Caco-2 (cell line): Measurements from ENCODE around the gene IL15. TPM values are rescaled to one million over a fixed set of nuclear protein-coding genes. Genes with fewer than 3 reads are reported as not detected.
"Not testable (repeated sequence)": the region's sequence is repeated elsewhere in the genome, so short reads cannot be mapped to it uniquely, and the experiment has no call there.

Experiments
- BruUV-seq: library from RNA; stranded (reverse); fragments of 400-500 nt; replicated peaks from 2 replicates; lab custom pipeline; 2021; lab: Mats Ljungman, UMichigan
- CTCF ChIA-PET: fragments of 300-600 bp; sonication (Branson Sonifier 250); formaldehyde crosslinking; loops from one replicate; lab custom pipeline; 2022; ENCODE audit warnings: antibody characterized with exemption; lab: Charles Lee
- POLR2A ChIA-PET: fragments of 300-600 bp; sonication (Branson Sonifier 250); formaldehyde crosslinking; loops from one replicate; lab custom pipeline; 2022; ENCODE audit warnings: antibody characterized with exemption; lab: Charles Lee
- DNase-seq, 2 experiments: peaks; one replicate each; pipeline versions ENCODE4 v3.0.0 to v3.0.0-alpha.2; 2020 to 2022
- H3K27me3 ChIP-seq: replicated peaks from 2 replicates; pipeline ENCODE4 v1.6.0; 2011; ENCODE audit warnings: low read length; ENCODE audit not compliant: control insufficient read depth, insufficient read depth
- H3K36me3 ChIP-seq: 2 replicates; pipeline ENCODE4 v1.5.1; 2011; ENCODE audit warnings: low read length; ENCODE audit not compliant: control insufficient read depth, insufficient read depth
- H3K4me1 ChIP-seq: fragments of 250-450 bp; sonication (Bioruptor Pico); 2 replicates; pipeline ENCODE4 v1.5.1; 2020; ENCODE audit warnings: mild to moderate bottlenecking
- H3K4me3 ChIP-seq: 2 replicates; pipeline ENCODE4 v1.5.1; 2011; ENCODE audit warnings: low read depth, mild to moderate bottlenecking, control low read depth, low read length
- H3K9me3 ChIP-seq: fragments of 250-450 bp; sonication (Bioruptor Pico); 2 replicates; pipeline ENCODE4 v1.5.1; 2020; ENCODE audit warnings: mild to moderate bottlenecking, moderate library complexity
- H3K27ac Mint-ChIP-seq: one replicate; pipeline ENCODE4 v1.8.0; 2022; ENCODE audit warnings: mixed read lengths; ENCODE audit not compliant: unreplicated experiment
- H3K27me3 Mint-ChIP-seq: one replicate; pipeline ENCODE4 v1.8.0; 2022; ENCODE audit warnings: mixed read lengths; ENCODE audit not compliant: insufficient read depth, unreplicated experiment
- H3K36me3 Mint-ChIP-seq: one replicate; pipeline ENCODE4 v1.8.0; 2022; ENCODE audit warnings: mild to moderate bottlenecking, mixed read lengths; ENCODE audit not compliant: insufficient read depth, unreplicated experiment
- H3K4me1 Mint-ChIP-seq: one replicate; pipeline ENCODE4 v1.8.0; 2022; ENCODE audit warnings: low read depth, mixed read lengths; ENCODE audit not compliant: unreplicated experiment
- H3K4me3 Mint-ChIP-seq: one replicate; pipeline ENCODE4 v1.8.0; 2022; ENCODE audit warnings: mild to moderate bottlenecking, moderate library complexity, mixed read lengths; ENCODE audit not compliant: unreplicated experiment
- H3K9me3 Mint-ChIP-seq: one replicate; pipeline ENCODE4 v1.8.0; 2022; ENCODE audit warnings: mixed read lengths; ENCODE audit not compliant: unreplicated experiment
- CTCF ChIP-seq, 2 experiments: fragments of 200-600 bp in 1 of 2; IDR thresholded peaks; 1 replicate in 1 of 2; 2 replicates in 1 of 2; pipeline versions ENCODE4 v1.5.1 to v1.8.0; 2011 to 2022; ENCODE audit warnings: antibody characterized with exemption in 1 of 2, control low read depth in 1 of 2, inconsistent platforms in 1 of 2, low read depth in 1 of 2, low read length in 1 of 2, mild to moderate bottlenecking in 1 of 2, moderate library complexity in 1 of 2; ENCODE audit not compliant: insufficient read depth in 1 of 2, severe bottlenecking in 1 of 2, unreplicated experiment in 1 of 2
- intact Hi-C: fragments of 100-400 bp; cut with micrococcal nuclease; formaldehyde crosslinking; loops from one replicate; pipeline ENCODE4 v1.10.0; 2022; ENCODE audit not compliant: unreplicated experiment
- total RNA-seq: library from RNA; stranded (reverse); gene quantifications from 2 replicates; pipeline ENCODE4 v1.2.3, GENCODE V29; 2022

IL15 gene
- total RNA-seq, 1 experiment from 2014 or later: not detected

DNA sequence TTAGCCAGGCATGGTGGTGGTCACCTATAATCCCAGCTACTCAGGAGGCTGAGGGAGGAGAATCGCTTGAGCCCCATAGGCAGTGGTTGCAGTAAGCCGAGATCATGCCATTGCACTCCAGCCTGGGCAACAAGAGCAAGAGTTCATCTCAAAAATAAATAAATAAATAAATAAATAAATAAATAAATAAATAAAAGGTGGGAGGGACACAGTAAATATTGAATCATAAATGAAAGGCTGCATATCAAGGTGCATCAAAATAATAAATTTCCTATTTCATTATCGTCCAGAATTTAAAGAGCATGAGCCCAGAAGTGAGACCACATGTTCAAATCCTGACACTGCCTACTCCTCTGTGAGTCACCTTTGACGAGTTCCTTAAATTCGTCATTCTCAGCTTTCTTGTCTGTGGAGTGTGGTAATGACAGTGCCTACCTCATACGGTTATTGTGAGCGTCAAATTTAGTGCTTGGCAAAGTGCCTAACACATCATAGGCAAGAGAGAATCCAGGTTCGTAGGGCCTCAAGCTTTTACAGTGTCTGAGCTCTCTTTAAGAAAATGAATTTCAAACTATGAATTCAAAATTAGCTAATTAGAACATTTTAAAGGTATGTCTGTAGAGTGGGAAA lies 49.9 kb downstream of the IL15 start:
- POLR2A ChIA-PET: no interaction called here
- CTCF ChIA-PET: no interaction called here
- intact Hi-C loops: no loop called here

GRCh38 chr4:141686879-141687278 lies 50.5 kb downstream of the IL15 start:
- POLR2A ChIA-PET: no interaction called here
- Mint-ChIP-seq H3K4me3 (no peak overlapping the region), H3K4me1 (no peaks in the 10 kb centered on the region), H3K36me3 (no peaks in the 10 kb centered on the region), H3K27ac (no peak overlapping the region), H3K9me3 (no peaks in the 10 kb centered on the region), H3K27me3 (no peaks in the 10 kb centered on the region)
- BruUV-seq: no TSS peak
- no peak for TF ChIP-seq CTCF (IDR thresholded peaks at IDR 0.05; ENCODE audit: insufficient read depth in 1 of 2, low read depth in 1 of 2, low read length in 1 of 2, severe bottlenecking in 1 of 2, unreplicated experiment in 1 of 2)
- H3K36me3 ChIP-seq: no peaks in the 10 kb centered on the region
- no peak for DNase-seq
- H3K4me1 ChIP-seq: no peaks in the 10 kb centered on the region
- CTCF ChIA-PET: no interaction called here
- intact Hi-C loops: no loop called here
- H3K9me3 ChIP-seq: no peaks in the 10 kb centered on the region
- H3K4me3 ChIP-seq: no peak overlapping the region
- no peaks in the 10 kb centered on the region for H3K27me3 ChIP-seq

More for the DNA sequence above, 49.9 kb downstream of the IL15 start:
- BruUV-seq: no TSS peak
- no peaks in the 10 kb centered on the region for H3K4me1 ChIP-seq
- Mint-ChIP-seq H3K9me3 (no peaks in the 10 kb centered on the region), H3K4me3 (no peak overlapping the region), H3K27me3 (no peaks in the 10 kb centered on the region), H3K4me1 (no peaks in the 10 kb centered on the region), H3K27ac (no peak overlapping the region), H3K36me3 (no peaks in the 10 kb centered on the region)
- TF ChIP-seq CTCF (IDR thresholded peaks at IDR 0.05; ENCODE audit: insufficient read depth in 1 of 2, low read depth in 1 of 2, low read length in 1 of 2, severe bottlenecking in 1 of 2, unreplicated experiment in 1 of 2): no peak
- no peaks in the 10 kb centered on the region for H3K36me3 ChIP-seq
- no peak for DNase-seq
- no peaks in the 10 kb centered on the region for H3K9me3 ChIP-seq
- no peak overlapping the region for H3K4me3 ChIP-seq
- no peaks in the 10 kb centered on the region for H3K27me3 ChIP-seq

DNA sequence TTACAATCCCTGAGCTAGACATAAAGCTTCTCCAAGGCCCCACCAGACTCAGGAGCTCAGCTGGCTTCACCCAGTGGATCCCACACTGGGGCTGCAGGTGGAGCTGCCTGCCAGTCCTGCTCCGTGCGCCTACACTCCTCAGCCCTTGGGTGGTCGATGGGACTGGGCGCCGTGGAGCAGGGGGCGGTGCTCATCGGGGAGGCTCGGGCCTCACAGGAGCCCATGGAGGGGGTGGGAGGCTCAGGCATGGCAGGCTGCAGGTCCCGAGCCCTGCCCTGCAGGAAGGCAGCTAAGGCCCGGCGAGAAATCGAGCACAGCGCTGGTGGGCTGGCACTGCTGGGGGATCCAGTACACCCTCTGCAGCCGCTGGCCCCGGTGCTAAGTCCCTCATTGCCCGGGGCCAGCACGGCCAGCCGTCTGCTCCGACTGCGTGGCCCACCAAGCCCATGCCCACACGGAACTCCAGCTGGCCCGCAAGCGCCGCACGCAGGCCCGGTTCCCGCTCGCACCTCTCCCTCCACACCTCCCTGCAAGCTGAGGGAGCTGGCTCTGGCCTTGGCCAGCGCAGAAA lies 53.4 kb downstream of the IL15 start:
- H3K4me1 Mint-ChIP-seq, H3K36me3 Mint-ChIP-seq, POLR2A ChIA-PET, H3K36me3 ChIP-seq, DNase-seq, H3K9me3 Mint-ChIP-seq, H3K27me3 Mint-ChIP-seq, H3K4me3 Mint-ChIP-seq, intact Hi-C loops, BruUV-seq, CTCF ChIA-PET, H3K27ac Mint-ChIP-seq, H3K27me3 ChIP-seq, H3K4me1 ChIP-seq, H3K4me3 ChIP-seq, H3K9me3 ChIP-seq: not testable (repeated sequence)

DNA sequence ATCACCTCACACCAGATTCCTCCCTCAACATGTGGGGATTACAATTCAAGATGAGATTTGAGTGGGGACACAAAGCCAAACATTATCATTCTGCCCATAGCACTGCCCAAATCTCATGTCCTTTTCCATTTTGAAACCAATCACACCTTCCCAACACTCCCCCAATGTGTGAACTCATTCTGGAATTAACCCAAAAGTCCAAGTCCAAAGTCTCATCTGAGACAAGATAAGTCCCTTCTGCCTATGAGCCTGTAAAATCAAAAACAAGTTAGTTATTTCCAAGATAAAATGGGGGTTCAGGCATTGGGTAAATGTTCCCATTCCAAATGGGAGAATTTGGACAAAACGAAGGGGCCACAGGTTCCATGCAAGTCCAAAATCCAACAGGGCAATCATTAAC lies 54.9 kb downstream of the IL15 start:
- H3K4me3 ChIP-seq, CTCF ChIA-PET, POLR2A ChIA-PET: not testable (repeated sequence)

More for the DNA sequence above, 54.9 kb downstream of the IL15 start:
- H3K4me3 Mint-ChIP-seq, H3K27me3 Mint-ChIP-seq, H3K27ac Mint-ChIP-seq, H3K4me1 Mint-ChIP-seq, H3K36me3 ChIP-seq, H3K9me3 ChIP-seq, intact Hi-C loops, H3K4me1 ChIP-seq, H3K9me3 Mint-ChIP-seq, H3K36me3 Mint-ChIP-seq, DNase-seq, H3K27me3 ChIP-seq, BruUV-seq: not testable (repeated sequence)
